Gastrocnemius medialis (tissue), 4 donors: ENCODE data around the gene LIN54. TPM values are rescaled to one million over a fixed set of nuclear protein-coding genes. Genes with fewer than 3 reads are reported as not detected.

Source experiments
- ATAC-seq, 2 donors: fragments of 150-250 bp; one replicate each; pipeline ENCODE4 v1.9.1; 2016
- DNase-seq, 2 donors: peaks; one replicate each; pipeline ENCODE4 v3.0.0-alpha.2; 2019
- H3K27ac ChIP-seq, 4 donors: fragments of 200-600 bp; sonication (generic); 1 replicate in 1 of 4; 2 replicates in 3 of 4; pipeline ENCODE4 v1.5.1; 2016 to 2018; ENCODE audit warnings: mild to moderate bottlenecking in 2 of 4, moderate library complexity in 1 of 4
- H3K27me3 ChIP-seq, 3 donors: fragments of 200-600 bp; sonication (generic) in 2 of 3; 1 replicate in 1 of 3; 2 replicates in 2 of 3; pipeline versions ENCODE4 v1.5.1 to v1.6.0; 2016 to 2019; ENCODE audit warnings: mild to moderate bottlenecking in 1 of 3, moderate library complexity in 1 of 3
- H3K36me3 ChIP-seq, 2 donors: fragments of 200-600 bp; sonication (generic) in 1 of 2; one replicate each; pipeline ENCODE4 v1.5.1; 2017 to 2018
- H3K4me1 ChIP-seq, 2 donors: fragments of 200-600 bp; sonication (generic) in 1 of 2; one replicate each; pipeline ENCODE4 v1.5.1; 2016 to 2017; ENCODE audit warnings: mild to moderate bottlenecking in 2 of 2
- H3K4me3 ChIP-seq, 4 donors: fragments of 200-600 bp; sonication (generic) in 3 of 4; 1 replicate in 1 of 4; 2 replicates in 3 of 4; pipeline ENCODE4 v1.5.1; 2016 to 2019; ENCODE audit warnings: mild to moderate bottlenecking in 2 of 4
- H3K9me3 ChIP-seq, 3 donors: fragments of 200-600 bp; sonication (generic) in 2 of 3; 1 replicate in 1 of 3; 2 replicates in 2 of 3; pipeline ENCODE4 v1.5.1; 2016 to 2019
- CTCF ChIP-seq, 5 experiments: fragments of 450-650 bp in 3 of 5; fragments of 200-600 bp in 2 of 5; sonication (generic) in 2 of 5; IDR thresholded peaks in 4 of 5; conservative IDR thresholded peaks in 1 of 5; 1 replicate in 4 of 5; 2 replicates in 1 of 5; pipeline ENCODE4 v1.5.1; 2016 to 2019; ENCODE audit warnings: antibody characterized with exemption in 5 of 5, mild to moderate bottlenecking in 3 of 5, moderate library complexity in 3 of 5
- POLR2A ChIP-seq, 2 donors: fragments of 450-650 bp; IDR thresholded peaks; one replicate each; pipeline ENCODE4 v1.6.1; 2017; ENCODE audit warnings: antibody characterized with exemption in 2 of 2, mild to moderate bottlenecking in 2 of 2, moderate library complexity in 2 of 2
- in situ Hi-C, 4 donors: fragments of 200-750 bp; cut with MboI; loops; one replicate each; pipeline versions ENCODE4 v1.15.0 to v1.8.0; 2017; ENCODE audit warnings: low sequenced_read_pairs in 4 of 4
- intact Hi-C: fragments of 100-400 bp; cut with DNase I; formaldehyde crosslinking; loops from one replicate; pipeline ENCODE4 v1.15.1; 2023; ENCODE audit warnings: low total_unique reads
- total RNA-seq, 4 donors: library from RNA; depleted of rRNA; stranded (reverse); fragments of >200 nt; gene quantifications; one replicate each; pipeline versions ENCODE4 v1.1.0 to v1.2.3, GENCODE V29; 2016

Gene LIN54
- total RNA-seq, 4 donors from 2014 or later = 12.0 to 25.0 (median 14.5) TPM

- ATAC-seq (no peak), DNase-seq (no peak)
- H3K4me1 ChIP-seq = no peaks in the 10 kb centered on the region
- H3K9me3 ChIP-seq = no peaks in the 10 kb centered on the region
- in situ Hi-C loops = no loop called here
- TF ChIP-seq POLR2A (IDR thresholded peaks at IDR 0.05) (no peak), CTCF (IDR thresholded peaks at IDR 0.05 in 4 of 5, conservative IDR thresholded peaks at IDR 0.05 in 1 of 5) (no peak)
- H3K27me3 ChIP-seq = no peaks in the 10 kb centered on the region
- intact Hi-C loops = no loop called here
- peaks cover 0 to 22% of the 10 kb centered on the region in 2 donors for H3K36me3 ChIP-seq
- no peak overlapping the region for H3K27ac ChIP-seq
- no peak overlapping the region for H3K4me3 ChIP-seq
Observed at GRCh38 chr4:82965763-82966162, 44.9 kb downstream of the LIN54 start.

GRCh38 chr4:82957045-82957444 is 53.6 kb downstream of the LIN54 start:
- no peak for TF ChIP-seq CTCF (IDR thresholded peaks at IDR 0.05 in 4 of 5, conservative IDR thresholded peaks at IDR 0.05 in 1 of 5)
- TF ChIP-seq POLR2A (IDR thresholded peaks at IDR 0.05) = no peak
- intact Hi-C loops = no loop called here
- no peak for DNase-seq
- in situ Hi-C loops = no loop called here
- no peak for ATAC-seq
- Histone ChIP-seq H3K9me3 (no peaks in the 10 kb centered on the region), H3K4me1 (no peaks in the 10 kb centered on the region), H3K27ac (no peak overlapping the region), H3K4me3 (no peak overlapping the region), H3K27me3 (no peaks in the 10 kb centered on the region), H3K36me3 (no peaks in the 10 kb centered on the region)

- no peaks in the 10 kb centered on the region for H3K27me3 ChIP-seq
- no peak for ATAC-seq
- intact Hi-C loops = no loop called here
Observed at GRCh38 chr4:82954212-82954611, 56.4 kb downstream of the LIN54 start.

GRCh38 chr4:82951196-82951595 is 59.4 kb downstream of the LIN54 start:
- Histone ChIP-seq H3K27ac (no peak overlapping the region), H3K27me3 (no peaks in the 10 kb centered on the region), H3K9me3 (no peaks in the 10 kb centered on the region), H3K4me1 (no peaks in the 10 kb centered on the region), H3K4me3 (no peak overlapping the region), H3K36me3 (peaks cover 0 to under 1% of the 10 kb centered on the region in 2 donors)
- intact Hi-C loops = no loop called here
- no peak for ATAC-seq
- in situ Hi-C loops = no loop called here
- DNase-seq = no peak
- TF ChIP-seq CTCF (IDR thresholded peaks at IDR 0.05 in 4 of 5, conservative IDR thresholded peaks at IDR 0.05 in 1 of 5) (no peak), POLR2A (IDR thresholded peaks at IDR 0.05) (no peak)

More at GRCh38 chr4:82954212-82954611, 56.4 kb downstream of the LIN54 start:
- H3K4me1 ChIP-seq = no peaks in the 10 kb centered on the region
- DNase-seq = no peak
- in situ Hi-C loops = no loop called here
- no peak overlapping the region for H3K4me3 ChIP-seq
- no peak overlapping the region for H3K27ac ChIP-seq
- TF ChIP-seq CTCF (IDR thresholded peaks at IDR 0.05 in 4 of 5, conservative IDR thresholded peaks at IDR 0.05 in 1 of 5) (no peak), POLR2A (IDR thresholded peaks at IDR 0.05) (no peak)
- H3K9me3 ChIP-seq = no peaks in the 10 kb centered on the region
- no peaks in the 10 kb centered on the region for H3K36me3 ChIP-seq

GRCh38 chr4:82948647-82949204 is 61.9 kb downstream of the LIN54 start:
- intact Hi-C loops = no loop called here
- DNase-seq (no peak), ATAC-seq (no peak)
- Histone ChIP-seq H3K27me3 (no peaks in the 10 kb centered on the region), H3K27ac (no peak overlapping the region), H3K36me3 (peaks cover 0 to 4% of the 10 kb centered on the region in 2 donors), H3K4me1 (no peaks in the 10 kb centered on the region), H3K4me3 (no peak overlapping the region), H3K9me3 (no peaks in the 10 kb centered on the region)
- in situ Hi-C loops = no loop called here
- TF ChIP-seq POLR2A (IDR thresholded peaks at IDR 0.05) (no peak), CTCF (IDR thresholded peaks at IDR 0.05 in 4 of 5, conservative IDR thresholded peaks at IDR 0.05 in 1 of 5) (no peak)
